ENCODE measurements around the gene PPP1R9B.

DNA sequence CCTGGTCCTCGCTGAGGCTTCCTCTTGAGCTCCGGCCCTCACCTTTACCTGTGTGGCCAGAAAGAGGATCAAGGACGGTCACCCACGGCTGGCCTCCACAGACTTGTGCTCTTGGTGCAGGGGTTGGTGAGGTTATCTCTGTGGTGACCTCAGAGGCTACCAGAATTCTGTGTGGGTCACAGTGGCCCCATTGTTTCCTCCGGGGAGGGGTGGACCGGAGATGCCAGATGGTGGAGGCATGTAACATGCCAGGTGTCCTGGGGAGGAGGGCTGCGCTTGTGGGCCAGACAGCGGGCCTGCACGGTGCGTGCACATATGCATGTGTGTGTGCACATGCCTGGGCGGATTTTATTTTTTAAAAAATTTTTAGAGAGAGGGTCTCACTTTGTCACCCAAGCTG lies 21.7 kb upstream of the PPP1R9B start:
- TF ChIP-seq POLR2A (IDR thresholded peaks at IDR 0.05) (no peak), POLR2AphosphoS5 (IDR thresholded peaks at IDR 0.05) (no peak)
- TF ChIP-seq, protein P1, sequence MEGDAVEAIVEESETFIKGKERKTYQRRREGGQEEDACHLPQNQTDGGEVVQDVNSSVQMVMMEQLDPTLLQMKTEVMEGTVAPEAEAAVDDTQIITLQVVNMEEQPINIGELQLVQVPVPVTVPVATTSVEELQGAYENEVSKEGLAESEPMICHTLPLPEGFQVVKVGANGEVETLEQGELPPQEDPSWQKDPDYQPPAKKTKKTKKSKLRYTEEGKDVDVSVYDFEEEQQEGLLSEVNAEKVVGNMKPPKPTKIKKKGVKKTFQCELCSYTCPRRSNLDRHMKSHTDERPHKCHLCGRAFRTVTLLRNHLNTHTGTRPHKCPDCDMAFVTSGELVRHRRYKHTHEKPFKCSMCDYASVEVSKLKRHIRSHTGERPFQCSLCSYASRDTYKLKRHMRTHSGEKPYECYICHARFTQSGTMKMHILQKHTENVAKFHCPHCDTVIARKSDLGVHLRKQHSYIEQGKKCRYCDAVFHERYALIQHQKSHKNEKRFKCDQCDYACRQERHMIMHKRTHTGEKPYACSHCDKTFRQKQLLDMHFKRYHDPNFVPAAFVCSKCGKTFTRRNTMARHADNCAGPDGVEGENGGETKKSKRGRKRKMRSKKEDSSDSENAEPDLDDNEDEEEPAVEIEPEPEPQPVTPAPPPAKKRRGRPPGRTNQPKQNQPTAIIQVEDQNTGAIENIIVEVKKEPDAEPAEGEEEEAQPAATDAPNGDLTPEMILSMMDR (IDR thresholded peaks at IDR 0.05), result no peak

Data from prostate gland (tissue), 2 donors.